HG02623 (cell line): Measurements from ENCODE around the gene SETBP1.

ENCODE experiments used
- ATAC-seq: cut with Tn5 transposase; IDR thresholded peaks from one replicate; pipeline ENCODE4 v1.9.1; 2021; ENCODE audit warnings: moderate library complexity; ENCODE audit not compliant: unreplicated experiment

The SETBP1 gene

GRCh38 chr18:44758861-44759631 is 78.4 kb downstream of the SETBP1 start:
- ATAC-seq: peak; percentile 92

GRCh38 chr18:44759925-44760342 is 79.2 kb downstream of the SETBP1 start:
- ATAC-seq: peak; percentile 46

GRCh38 chr18:44761812-44762211 is 81.1 kb downstream of the SETBP1 start:
- no peak for ATAC-seq

- ATAC-seq: no peak
Measured at GRCh38 chr18:44763327-44763726, 82.6 kb downstream of the SETBP1 start.

GRCh38 chr18:44764863-44765262 is 84.2 kb downstream of the SETBP1 start:
- no peak for ATAC-seq

- ATAC-seq: no peak
Measured at GRCh38 chr18:44765456-44765855, 84.8 kb downstream of the SETBP1 start.

GRCh38 chr18:44766450-44766849 is 85.8 kb downstream of the SETBP1 start:
- no peak for ATAC-seq

GRCh38 chr18:44767807-44768206 is 87.1 kb downstream of the SETBP1 start:
- ATAC-seq: no peak

GRCh38 chr18:44770641-44771040 is 90.0 kb downstream of the SETBP1 start:
- ATAC-seq: no peak

GRCh38 chr18:44771572-44771955 is 90.9 kb downstream of the SETBP1 start:
- no peak for ATAC-seq

- no peak for ATAC-seq
Measured at GRCh38 chr18:44771956-44772917, 91.5 kb downstream of the SETBP1 start.

- no peak for ATAC-seq
Measured at GRCh38 chr18:44773640-44774155, 93.0 kb downstream of the SETBP1 start.

GRCh38 chr18:44774191-44774590 is 93.5 kb downstream of the SETBP1 start:
- ATAC-seq: no peak

- no peak for ATAC-seq
Measured at GRCh38 chr18:44777457-44778192, 96.9 kb downstream of the SETBP1 start.

GRCh38 chr18:44778788-44779187 is 98.1 kb downstream of the SETBP1 start:
- ATAC-seq: no peak

- no peak for ATAC-seq
Measured at GRCh38 chr18:44779753-44780292, 99.1 kb downstream of the SETBP1 start.

GRCh38 chr18:44781886-44782285 is 101.2 kb downstream of the SETBP1 start:
- no peak for ATAC-seq

- no peak for ATAC-seq
Measured at GRCh38 chr18:44782617-44783016, 101.9 kb downstream of the SETBP1 start.

- no peak for ATAC-seq
Measured at GRCh38 chr18:44783371-44783770, 102.7 kb downstream of the SETBP1 start.

GRCh38 chr18:44786257-44786656 is 105.6 kb downstream of the SETBP1 start:
- peak; percentile 35 for ATAC-seq

GRCh38 chr18:44786688-44787087 is 106.0 kb downstream of the SETBP1 start:
- ATAC-seq: peak; percentile 66
